SU-DHL-6 (cell line): ENCODE results near the gene UBQLN3.

Source experiments
- H2AFZ ChIP-seq: fragments of 200-600 bp; sonication (generic); 2 replicates; pipeline ENCODE4 v1.6.1; 2014; ENCODE audit warnings: low read depth, mild to moderate bottlenecking, moderate library complexity, mixed read lengths, antibody characterized with exemption, low read length; ENCODE audit not compliant: severe bottlenecking
- H3F3A ChIP-seq: fragments of 200-600 bp; shearing (Covaris generic); 2 replicates; pipeline ENCODE4 v1.6.0; 2016; ENCODE audit warnings: antibody characterized with exemption, mild to moderate bottlenecking; ENCODE audit not compliant: insufficient read depth
- H3K27ac ChIP-seq: fragments of 200-600 bp; sonication (generic); 2 replicates; pipeline ENCODE4 v1.5.1; 2016; ENCODE audit warnings: low read depth, mild to moderate bottlenecking, low read length, moderate library complexity, mixed read lengths
- H3K27me3 ChIP-seq: fragments of 200-600 bp; sonication (generic), shearing (Covaris generic); 2 replicates; pipeline ENCODE4 v1.6.0; 2014; ENCODE audit warnings: mild to moderate bottlenecking, low read length
- H3K36me3 ChIP-seq: fragments of 200-600 bp; sonication (generic); 2 replicates; pipeline ENCODE4 v1.6.1; 2014; ENCODE audit warnings: mild to moderate bottlenecking, low read length, mixed read lengths
- H3K4me2 ChIP-seq: fragments of 300-600, 200-600 bp; shearing (Covaris generic), sonication (generic); 2 replicates; pipeline ENCODE4 v1.6.0; 2014; ENCODE audit warnings: low read length, low read depth, mild to moderate bottlenecking; ENCODE audit not compliant: poor library complexity, severe bottlenecking
- H3K4me3 ChIP-seq: fragments of 200-600 bp; sonication (generic); 2 replicates; pipeline ENCODE4 v1.5.1; 2014; ENCODE audit warnings: antibody characterized with exemption, low read length, mild to moderate bottlenecking, mixed read lengths; ENCODE audit not compliant: insufficient read depth, poor library complexity, severe bottlenecking
- H3K79me2 ChIP-seq: fragments of 200-600 bp; sonication (generic); 2 replicates; pipeline ENCODE4 v1.6.1; 2014; ENCODE audit warnings: mild to moderate bottlenecking, low read length, moderate library complexity; ENCODE audit not compliant: insufficient read depth
- H3K9ac ChIP-seq: fragments of 200-600 bp; sonication (generic); 2 replicates; pipeline ENCODE4 v1.7.0; 2014; ENCODE audit warnings: mild to moderate bottlenecking, low read length
- H3K9me2 ChIP-seq: fragments of 200-600 bp; sonication (generic); replicated peaks from 2 replicates; pipeline ENCODE4 v1.6.1; 2014; ENCODE audit warnings: low read length; ENCODE audit not compliant: insufficient read depth
- H3K9me3 ChIP-seq: fragments of 200-600 bp; sonication (generic); 2 replicates; pipeline ENCODE4 v1.6.1; 2014; ENCODE audit warnings: low read length, mixed read lengths; ENCODE audit not compliant: insufficient read depth
- H4K20me1 ChIP-seq: fragments of 200-600 bp; sonication (generic); 2 replicates; pipeline ENCODE4 v1.6.1; 2014; ENCODE audit warnings: low read depth, mild to moderate bottlenecking, antibody characterized with exemption, low read length, moderate library complexity, mixed read lengths
- CTCF ChIP-seq: fragments of 200-600 bp; sonication (generic); IDR thresholded peaks from one replicate; pipeline ENCODE4 v1.5.1; 2017; ENCODE audit warnings: antibody characterized with exemption, mild to moderate bottlenecking, low read length, moderate library complexity; ENCODE audit not compliant: insufficient read depth, poor library complexity, severe bottlenecking
- EZH2phosphoT487 ChIP-seq: fragments of 200-600 bp; sonication (generic), shearing (Covaris generic); conservative IDR thresholded peaks from 2 replicates; pipeline ENCODE4 v1.6.1; 2018; ENCODE audit warnings: mild to moderate bottlenecking, antibody characterized with exemption, low read length, moderate library complexity, mixed read lengths

The UBQLN3 gene

GRCh38 chr11:5509803-5510202 lies at the start of gene UBQLN3:
Gene UBQLN3, minus strand, starts transcription at chr11:5509957. Its CDS starts 399 bp downstream, at chr11:5509558.
- H3K27ac ChIP-seq: no peak within 1 kb of the TSS
- H3K27me3 ChIP-seq: no peaks in the 10 kb centered on the region
- no peaks in the 10 kb centered on the region for H3K9me3 ChIP-seq
- H3F3A ChIP-seq: no peaks in the 10 kb centered on the region
- H3K36me3 ChIP-seq: no peaks in the 10 kb centered on the region
- no peak within 1 kb of the TSS for H2AFZ ChIP-seq
- H3K9me2 ChIP-seq: no peaks in the 10 kb centered on the region
- H3K9ac ChIP-seq: no peak within 1 kb of the TSS
- no peaks in the 10 kb centered on the region for H3K79me2 ChIP-seq
- H3K4me2 ChIP-seq: no peak within 1 kb of the TSS
- TF ChIP-seq EZH2phosphoT487: no peak
- TF ChIP-seq CTCF: no peak
- H4K20me1 ChIP-seq: no peaks in the 10 kb centered on the region
- H3K4me3 ChIP-seq: no peak within 1 kb of the TSS

GRCh38 chr11:5557751-5558150 lies 48.0 kb upstream of the UBQLN3 start:
- Histone ChIP-seq H3K9ac (no peak overlapping the region), H3K79me2 (no peaks in the 10 kb centered on the region), H3K4me2 (no peak overlapping the region), H3K27ac (no peak overlapping the region), H3K9me2 (no peaks in the 10 kb centered on the region), H3F3A (no peaks in the 10 kb centered on the region), H3K4me3 (no peak overlapping the region), H4K20me1 (no peaks in the 10 kb centered on the region), H2AFZ (no peak overlapping the region), H3K27me3 (no peaks in the 10 kb centered on the region), H3K36me3 (no peaks in the 10 kb centered on the region), H3K9me3 (no peaks in the 10 kb centered on the region)
- no peak for TF ChIP-seq EZH2phosphoT487
- no peak for TF ChIP-seq CTCF

- H3K4me2 ChIP-seq: no peak overlapping the region
- TF ChIP-seq CTCF (no peak), EZH2phosphoT487 (no peak)
- no peaks in the 10 kb centered on the region for H4K20me1 ChIP-seq
- H3K9ac ChIP-seq: no peak overlapping the region
- H3K9me2 ChIP-seq: no peaks in the 10 kb centered on the region
- no peaks in the 10 kb centered on the region for H3F3A ChIP-seq
- H3K27me3 ChIP-seq: no peaks in the 10 kb centered on the region
- H3K27ac ChIP-seq: no peak overlapping the region
- no peak overlapping the region for H3K4me3 ChIP-seq
- no peaks in the 10 kb centered on the region for H3K79me2 ChIP-seq
- H2AFZ ChIP-seq: no peak overlapping the region
- H3K36me3 ChIP-seq: no peaks in the 10 kb centered on the region
- H3K9me3 ChIP-seq: no peaks in the 10 kb centered on the region
Measured at GRCh38 chr11:5556596-5557188, 46.9 kb upstream of the UBQLN3 start.
